PC-9 (cell line): ENCODE results near the gene TSC22D2. TPM values are rescaled to one million over a fixed set of nuclear protein-coding genes. Genes with fewer than 3 reads are reported as not detected.

Experiments used
- BruUV-seq: library from RNA; stranded (reverse); fragments of 400-500 nt; replicated peaks from 2 replicates; lab custom pipeline; 2021; lab: Mats Ljungman, UMichigan
- CTCF ChIA-PET: fragments of 300-600 bp; sonication (Branson Sonifier 250); formaldehyde crosslinking; loops from one replicate; lab custom pipeline; 2022; ENCODE audit warnings: antibody characterized with exemption; lab: Charles Lee
- POLR2A ChIA-PET: fragments of 300-600 bp; sonication (Branson Sonifier 250); formaldehyde crosslinking; loops from one replicate; lab custom pipeline; 2022; ENCODE audit warnings: antibody characterized with exemption; ENCODE audit not compliant: unreplicated experiment; lab: Charles Lee
- DNase-seq, 2 experiments: peaks; one replicate each; pipeline versions ENCODE4 v3.0.0 to v3.0.0-alpha.2; 2015 to 2022; ENCODE audit warnings: mixed read lengths in 1 of 2
- H2AFZ ChIP-seq: fragments of 200-600 bp; sonication (generic); 2 replicates; pipeline ENCODE4 v1.8.1; 2017; ENCODE audit warnings: antibody characterized with exemption
- H3F3A ChIP-seq: fragments of 200-600 bp; sonication (generic); 2 replicates; pipeline ENCODE4 v1.8.1; 2017; ENCODE audit warnings: antibody characterized with exemption, mild to moderate bottlenecking, low read depth; ENCODE audit not compliant: insufficient read depth
- H3K27ac ChIP-seq: fragments of 200-600 bp; sonication (generic); 2 replicates; pipeline ENCODE4 v1.6.1; 2016; ENCODE audit warnings: mixed run types
- H3K27me3 ChIP-seq: fragments of 200-600 bp; sonication (generic); 2 replicates; pipeline ENCODE4 v1.6.1; 2016; ENCODE audit warnings: low read depth, mixed run types; ENCODE audit not compliant: insufficient read depth
- H3K36me3 ChIP-seq: fragments of 200-600 bp; sonication (generic); 2 replicates; pipeline ENCODE4 v1.6.1; 2016; ENCODE audit warnings: low read depth, mixed run types
- H3K4me1 ChIP-seq: fragments of 200-600 bp; sonication (generic); replicated peaks from 2 replicates; pipeline ENCODE4 v1.6.1; 2016; ENCODE audit warnings: mixed run types; ENCODE audit not compliant: insufficient read depth
- H3K4me2 ChIP-seq: fragments of 200-600 bp; sonication (generic); 2 replicates; pipeline ENCODE4 v1.6.1; 2017; ENCODE audit warnings: mixed run types
- H3K4me3 ChIP-seq: fragments of 200-600 bp; sonication (generic); 2 replicates; pipeline ENCODE4 v1.6.1; 2016; ENCODE audit warnings: mixed run types
- H3K79me2 ChIP-seq: fragments of 200-600 bp; sonication (generic); 2 replicates; pipeline ENCODE4 v1.6.1; 2017; ENCODE audit warnings: low read depth, mixed run types
- H3K9me2 ChIP-seq: fragments of 200-600 bp; sonication (generic); 2 replicates; pipeline ENCODE4 v1.8.1; 2017; ENCODE audit warnings: mild to moderate bottlenecking; ENCODE audit not compliant: insufficient read depth
- H3K9me3 ChIP-seq: fragments of 200-600 bp; sonication (generic); 2 replicates; pipeline ENCODE4 v1.8.1; 2016; ENCODE audit warnings: low read depth; ENCODE audit not compliant: insufficient read depth
- H4K20me1 ChIP-seq: fragments of 200-600 bp; sonication (generic); 2 replicates; pipeline ENCODE4 v1.8.1; 2017; ENCODE audit not compliant: insufficient read depth
- CTCF ChIP-seq: fragments of 200-600 bp; sonication (generic); conservative IDR thresholded peaks from 2 replicates; pipeline ENCODE4 v1.6.1; 2017; ENCODE audit warnings: mixed run types, antibody characterized with exemption, mild to moderate bottlenecking, moderate library complexity
- EZH2 ChIP-seq: fragments of 200-600 bp; sonication (generic); IDR thresholded peaks from 2 replicates; pipeline ENCODE4 v1.8.0; 2017; ENCODE audit warnings: antibody characterized with exemption, low read depth
- intact Hi-C: fragments of 100-400 bp; cut with micrococcal nuclease; formaldehyde crosslinking; loops from one replicate; pipeline ENCODE4 v1.10.0; 2022; ENCODE audit not compliant: unreplicated experiment
- total RNA-seq: library from RNA; stranded (reverse); gene quantifications from 2 replicates; pipeline ENCODE4 v1.2.3, GENCODE V29; 2021

Gene TSC22D2
- total RNA-seq, 1 experiment from 2014 or later, result 32.0 TPM

DNA sequence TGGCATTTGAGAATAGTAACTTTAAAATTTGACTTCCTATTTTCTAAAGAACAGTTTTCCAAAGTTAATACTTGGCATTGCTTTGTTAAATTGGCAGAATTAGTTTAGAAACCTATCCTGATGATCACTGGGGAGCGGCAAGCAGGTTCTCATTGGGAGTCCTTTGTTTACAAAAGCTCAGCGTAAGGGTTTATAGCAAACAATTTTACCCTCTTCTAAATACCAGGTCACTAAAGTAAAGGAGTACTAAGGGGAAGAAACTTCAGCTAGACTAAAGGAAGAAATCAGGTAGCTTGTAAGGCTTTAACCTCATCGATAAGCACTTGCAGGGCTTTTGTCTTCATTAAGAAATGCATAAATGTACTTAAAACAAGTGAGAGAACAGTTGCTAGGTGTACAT, 18.2 kb downstream of the TSC22D2 start:
- intact Hi-C loops, result no loop called here
- no peak for TF ChIP-seq CTCF
- TF ChIP-seq EZH2, result no peak
- no peaks in the 10 kb centered on the region for H3K9me2 ChIP-seq
- peaks cover 100% of the 10 kb centered on the region for H3K79me2 ChIP-seq
- peaks cover 5% of the 10 kb centered on the region; the same call in 1 of the 2 replicates for H4K20me1 ChIP-seq
- H3K4me1 ChIP-seq, result peaks cover 37% of the 10 kb centered on the region
- ChIA-PET POLR2A (interaction anchor here (0.7 kb wide), 1 partner anchor 23 kb away, joined by 3 read pairs; no protein-coding TSS in a partner anchor), CTCF (no interaction called here)
- H3K9me3 ChIP-seq, result no peaks in the 10 kb centered on the region
- H3K4me3 ChIP-seq, result no peak overlapping the region
- H3K27ac ChIP-seq, result no peak overlapping the region
- DNase-seq, result no peak
- H3K27me3 ChIP-seq, result no peaks in the 10 kb centered on the region
- no peak overlapping the region for H3K4me2 ChIP-seq
- H2AFZ ChIP-seq, result no peak overlapping the region
- H3K36me3 ChIP-seq, result peaks cover 44% of the 10 kb centered on the region
- BruUV-seq, result no TSS peak
- peaks cover 28% of the 10 kb centered on the region for H3F3A ChIP-seq

- no peak overlapping the region for H2AFZ ChIP-seq
- POLR2A ChIA-PET, result interaction anchor here (0.6 kb wide), 1 partner anchor 9 kb away, joined by 3 read pairs; no protein-coding TSS in a partner anchor
- H3K79me2 ChIP-seq, result peaks cover 98% of the 10 kb centered on the region
- no peak for DNase-seq
- intact Hi-C loops, result no loop called here
- H3K4me1 ChIP-seq, result peaks cover 25% of the 10 kb centered on the region; the same call in 1 of the 2 replicates
- no peaks in the 10 kb centered on the region for H3K9me3 ChIP-seq
- H3K27ac ChIP-seq, result no peak overlapping the region
- no peak overlapping the region for H3K4me2 ChIP-seq
- H4K20me1 ChIP-seq, result peaks cover 7% of the 10 kb centered on the region; the same call in 1 of the 2 replicates
- no peak overlapping the region for H3K4me3 ChIP-seq
- no peaks in the 10 kb centered on the region for H3K27me3 ChIP-seq
- BruUV-seq, result no TSS peak
- H3K9me2 ChIP-seq, result no peaks in the 10 kb centered on the region
- H3F3A ChIP-seq, result peaks cover 32% of the 10 kb centered on the region
- TF ChIP-seq CTCF, result no peak
- no peak for TF ChIP-seq EZH2
- CTCF ChIA-PET, result no interaction called here
- peaks cover 45% of the 10 kb centered on the region for H3K36me3 ChIP-seq
Measured at GRCh38 chr3:150428562-150428961, 20.5 kb downstream of the TSC22D2 start.

GRCh38 chr3:150429767-150430671, 21.9 kb downstream of the TSC22D2 start:
- CTCF ChIA-PET, result no interaction called here

More at GRCh38 chr3:150429767-150430671, 21.9 kb downstream of the TSC22D2 start:
- BruUV-seq, result no TSS peak
- Histone ChIP-seq H3K79me2 (peaks cover 98% of the 10 kb centered on the region), H3K27ac (peak overlapping the region; percentile 42), H3K27me3 (no peaks in the 10 kb centered on the region), H3K36me3 (peaks cover 44% of the 10 kb centered on the region), H3K4me2 (no peak overlapping the region), H2AFZ (no peak overlapping the region), H3K9me3 (no peaks in the 10 kb centered on the region), H4K20me1 (peaks cover 7% of the 10 kb centered on the region; the same call in 1 of the 2 replicates), H3F3A (peaks cover 32% of the 10 kb centered on the region), H3K9me2 (no peaks in the 10 kb centered on the region), H3K4me1 (peaks cover 25% of the 10 kb centered on the region; the same call in 1 of the 2 replicates), H3K4me3 (no peak overlapping the region)
- no peak for TF ChIP-seq EZH2
- no peak for TF ChIP-seq CTCF
- POLR2A ChIA-PET, result interaction anchor here (0.5 to 0.6 kb wide), 3 partner anchors 8 to 173 kb away, joined by 3 to 7 read pairs (median 3); no protein-coding TSS in a partner anchor
- intact Hi-C loops, result no loop called here
- no peak for DNase-seq
